SJCRH30 (cell line): ENCODE measurements around the gene ALS2CL. TPM values are rescaled to one million over a fixed set of nuclear protein-coding genes. Genes with fewer than 3 reads are reported as not detected.
"Not testable (repeated sequence)": the region's sequence is repeated elsewhere in the genome, so short reads cannot be mapped to it uniquely, and the experiment has no call there.

ENCODE experiments used
- DNase-seq, 2 experiments: peaks; one replicate each; pipeline ENCODE4 v3.0.0-alpha.2; 2015 to 2020
- H3K27ac ChIP-seq: fragments of 250-450 bp; sonication (Bioruptor Pico); 2 replicates; pipeline ENCODE4 v1.5.1; 2020; ENCODE audit warnings: mild to moderate bottlenecking, moderate library complexity
- H3K27me3 ChIP-seq: fragments of 250-450 bp; sonication (Bioruptor Pico); 2 replicates; pipeline ENCODE4 v1.5.1; 2020; ENCODE audit warnings: mild to moderate bottlenecking, moderate library complexity
- H3K36me3 ChIP-seq: fragments of 250-450 bp; sonication (Bioruptor Pico); 2 replicates; pipeline ENCODE4 v1.5.1; 2020; ENCODE audit warnings: mild to moderate bottlenecking, moderate library complexity
- H3K4me1 ChIP-seq: fragments of 250-450 bp; sonication (Bioruptor Pico); 2 replicates; pipeline ENCODE4 v1.5.1; 2020; ENCODE audit warnings: mild to moderate bottlenecking, moderate library complexity
- H3K4me3 ChIP-seq: fragments of 250-450 bp; sonication (Bioruptor Pico); 2 replicates; pipeline ENCODE4 v1.5.1; 2020; ENCODE audit warnings: mild to moderate bottlenecking, moderate library complexity
- H3K9me3 ChIP-seq: fragments of 250-450 bp; sonication (Bioruptor Pico); replicated peaks from 2 replicates; pipeline ENCODE4 v1.5.1; 2020; ENCODE audit warnings: mild to moderate bottlenecking, moderate library complexity
- total RNA-seq: library from RNA; depleted of rRNA; stranded (reverse); fragments of >200 nt; shearing (Covaris generic); gene quantifications from 2 replicates; pipeline ENCODE4 v1.2.3, GENCODE V29; 2014; rRNA removed

Gene ALS2CL
- 6.5 and 9.4 TPM in 2 replicates for total RNA-seq

DNA sequence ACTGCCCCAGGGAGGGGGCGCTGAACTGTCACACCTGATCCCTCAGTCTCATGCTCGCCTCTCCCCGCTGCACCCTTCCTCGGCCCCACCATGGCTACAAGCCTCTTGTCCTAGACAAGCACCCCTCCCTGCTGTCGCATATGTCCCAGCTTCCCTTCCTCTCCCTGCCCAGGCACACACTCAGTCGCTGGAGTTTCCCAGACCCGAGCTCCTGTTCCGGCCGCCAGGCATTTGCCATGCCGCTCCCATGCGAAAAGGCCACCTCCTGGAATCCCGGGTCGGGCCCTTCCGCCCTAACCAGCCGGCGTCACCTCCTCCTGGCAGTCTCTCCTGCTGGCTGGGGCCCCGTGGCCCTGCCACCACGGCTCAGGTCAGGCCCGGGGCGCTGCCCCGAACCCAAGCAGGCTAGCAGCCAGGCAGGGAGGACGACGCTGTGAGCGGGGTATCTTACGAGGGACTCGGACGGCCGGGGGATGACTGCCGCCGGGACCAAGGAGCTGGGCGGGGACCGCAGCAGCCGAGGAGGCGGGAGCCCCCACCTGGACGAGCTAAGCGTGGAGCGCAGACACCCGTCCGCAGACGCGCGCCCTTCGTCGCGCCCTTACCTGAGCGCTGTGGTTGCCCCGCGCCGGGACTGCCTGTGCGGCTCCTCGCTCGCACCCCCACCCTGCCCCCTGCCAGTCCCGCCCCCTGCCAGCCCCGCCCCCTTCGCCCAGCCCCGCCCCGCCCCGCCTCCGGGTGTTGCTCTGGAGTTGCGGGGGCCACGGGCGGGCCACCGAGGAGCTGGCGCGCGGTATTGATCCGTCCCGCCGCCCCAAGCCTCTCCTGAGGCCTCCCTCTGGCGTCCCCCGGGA lies at the start of gene ALS2CL:
Gene ALS2CL, minus strand, starts transcription at position 642 of the 854 bp plus-strand sequence. CDS start 4,239 bp downstream, outside the sequence.
- Histone ChIP-seq H3K27me3 (peaks cover 6% of the 10 kb centered on the region; the same call in 1 of the 2 replicates), H3K27ac (no peak within 1 kb of the TSS), H3K4me3 (no peak within 1 kb of the TSS), H3K36me3 (no peaks in the 10 kb centered on the region), H3K9me3 (no peaks in the 10 kb centered on the region), H3K4me1 (peaks cover 11% of the 10 kb centered on the region)
- no peak for DNase-seq

GRCh38 chr3:46742992-46743585 lies 49.6 kb upstream of the ALS2CL start:
- Histone ChIP-seq H3K9me3 (no peaks in the 10 kb centered on the region), H3K36me3 (no peaks in the 10 kb centered on the region), H3K27me3 (no peaks in the 10 kb centered on the region), H3K27ac (no peak overlapping the region), H3K4me3 (no peak overlapping the region), H3K4me1 (no peaks in the 10 kb centered on the region)
- DNase-seq: no peak

DNA sequence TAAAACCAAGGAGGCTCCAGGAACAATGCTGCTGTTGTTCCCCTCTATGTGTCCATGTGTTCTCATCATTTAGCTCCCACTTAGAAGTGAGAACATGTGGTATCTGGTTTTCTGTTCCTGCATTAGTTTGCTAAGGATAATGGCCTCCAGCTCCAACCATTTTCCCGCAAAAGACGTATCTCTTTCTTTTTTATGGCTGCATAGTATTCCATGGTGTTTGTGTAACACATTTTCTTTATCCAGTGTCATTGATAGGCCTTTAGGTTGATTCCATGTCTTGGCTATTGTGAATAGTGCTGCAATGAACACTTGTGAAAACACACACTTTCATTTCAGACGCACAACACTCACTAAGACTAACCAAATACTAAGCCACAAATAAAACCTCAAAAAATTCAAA lies 46.1 kb upstream of the ALS2CL start:
- not testable (repeated sequence) for H3K36me3 ChIP-seq, H3K4me3 ChIP-seq, H3K27ac ChIP-seq, DNase-seq, H3K4me1 ChIP-seq, H3K9me3 ChIP-seq, H3K27me3 ChIP-seq

- no peak overlapping the region for H3K27ac ChIP-seq
- no peaks in the 10 kb centered on the region for H3K36me3 ChIP-seq
- no peaks in the 10 kb centered on the region for H3K4me1 ChIP-seq
- no peak overlapping the region for H3K4me3 ChIP-seq
- DNase-seq: peak in 1 of 2 experiments; percentile 40
- H3K9me3 ChIP-seq: no peaks in the 10 kb centered on the region
- no peaks in the 10 kb centered on the region for H3K27me3 ChIP-seq
Measured at GRCh38 chr3:46737329-46737731, 43.9 kb upstream of the ALS2CL start.

- Histone ChIP-seq H3K4me1 (no peaks in the 10 kb centered on the region), H3K27ac (no peak overlapping the region), H3K9me3 (no peaks in the 10 kb centered on the region), H3K4me3 (no peak overlapping the region), H3K36me3 (no peaks in the 10 kb centered on the region), H3K27me3 (no peaks in the 10 kb centered on the region)
- no peak for DNase-seq
Measured at GRCh38 chr3:46736006-46736872, 42.8 kb upstream of the ALS2CL start.

DNA sequence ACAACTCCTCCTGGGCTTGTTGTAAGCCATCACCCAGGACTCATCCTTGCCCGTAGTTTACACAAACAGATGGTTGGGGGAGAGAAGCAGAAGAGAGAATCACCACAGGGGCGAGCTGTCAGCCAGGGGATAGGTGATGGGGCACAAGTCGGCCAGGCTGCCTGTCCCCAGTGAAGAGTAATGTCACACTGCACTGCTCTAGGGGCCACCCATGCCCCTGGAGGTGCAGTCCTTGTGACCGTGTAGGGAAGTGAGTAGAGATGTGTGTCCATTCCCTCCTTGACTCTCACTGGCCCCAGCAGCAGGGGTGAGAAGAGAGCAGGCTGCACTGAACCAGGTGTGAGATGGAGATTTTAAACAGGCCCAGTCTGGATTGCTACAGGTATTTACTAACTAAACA lies 41.3 kb upstream of the ALS2CL start:
- Histone ChIP-seq H3K36me3 (no peaks in the 10 kb centered on the region), H3K4me3 (no peak overlapping the region), H3K27ac (no peak overlapping the region), H3K9me3 (no peaks in the 10 kb centered on the region), H3K4me1 (no peaks in the 10 kb centered on the region), H3K27me3 (no peaks in the 10 kb centered on the region)
- no peak for DNase-seq

DNA sequence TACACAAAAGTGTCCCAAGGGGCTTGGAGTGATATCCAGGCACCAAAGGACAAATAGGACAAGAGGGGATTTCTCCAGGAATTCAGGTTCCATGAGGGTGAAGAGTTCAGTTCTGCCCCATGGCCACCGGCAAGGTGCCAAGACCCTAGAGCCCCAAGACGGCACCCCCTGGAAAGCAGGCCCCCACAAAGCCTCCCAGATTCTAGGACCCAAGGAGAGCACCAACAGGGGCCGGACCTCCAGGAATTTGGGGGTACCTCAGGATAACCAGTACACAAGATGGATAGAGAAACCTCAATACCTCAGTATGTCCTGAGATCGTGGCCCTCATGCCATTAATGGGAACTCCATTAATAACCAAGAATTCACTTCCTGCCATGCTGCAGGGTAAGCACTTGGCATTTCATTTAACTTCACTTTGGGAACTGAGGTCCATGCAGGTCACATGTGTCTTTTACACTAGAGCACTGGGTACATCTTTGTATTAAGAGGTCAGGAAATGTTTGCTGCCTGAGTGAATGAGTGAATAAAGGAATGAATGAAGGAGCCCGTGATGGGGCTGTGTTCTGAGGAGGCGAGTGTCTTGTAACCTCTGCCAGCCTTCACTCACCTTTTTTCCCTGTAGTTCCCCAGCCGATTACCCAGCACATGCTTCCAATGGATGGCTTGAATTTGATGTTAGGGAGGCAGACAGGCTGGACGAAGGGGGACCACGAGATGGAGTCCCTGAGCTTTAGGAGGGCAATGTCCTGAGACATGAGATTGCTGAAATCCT lies 39.7 kb upstream of the ALS2CL start:
- Histone ChIP-seq H3K9me3 (no peaks in the 10 kb centered on the region), H3K36me3 (no peaks in the 10 kb centered on the region), H3K27ac (no peak overlapping the region), H3K4me1 (no peaks in the 10 kb centered on the region), H3K4me3 (no peak overlapping the region), H3K27me3 (no peaks in the 10 kb centered on the region)
- peak in 1 of 2 experiments; percentile 4 for DNase-seq

DNA sequence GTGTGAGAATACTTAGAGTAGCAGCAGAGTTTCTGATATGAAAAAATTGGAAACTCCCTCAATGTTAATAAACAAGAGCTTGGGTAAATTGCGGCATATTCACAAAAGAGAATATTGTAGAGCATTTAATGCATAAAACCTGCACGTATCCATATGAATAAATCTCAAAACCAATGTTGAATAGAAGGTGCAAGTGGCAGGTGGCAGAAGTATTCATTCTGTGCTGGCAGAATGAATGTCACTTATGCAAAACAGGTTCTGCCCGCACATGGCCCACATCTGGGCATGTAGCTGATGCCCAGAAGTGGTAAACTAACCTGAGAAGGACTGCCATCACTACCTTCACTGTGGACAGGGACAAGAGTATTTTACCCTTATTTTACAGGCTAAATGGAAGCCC lies 38.3 kb upstream of the ALS2CL start:
- H3K27me3 ChIP-seq: no peaks in the 10 kb centered on the region
- H3K36me3 ChIP-seq: no peaks in the 10 kb centered on the region
- DNase-seq: no peak
- no peak overlapping the region for H3K4me3 ChIP-seq
- H3K9me3 ChIP-seq: no peaks in the 10 kb centered on the region
- no peaks in the 10 kb centered on the region for H3K4me1 ChIP-seq
- H3K27ac ChIP-seq: no peak overlapping the region

DNA sequence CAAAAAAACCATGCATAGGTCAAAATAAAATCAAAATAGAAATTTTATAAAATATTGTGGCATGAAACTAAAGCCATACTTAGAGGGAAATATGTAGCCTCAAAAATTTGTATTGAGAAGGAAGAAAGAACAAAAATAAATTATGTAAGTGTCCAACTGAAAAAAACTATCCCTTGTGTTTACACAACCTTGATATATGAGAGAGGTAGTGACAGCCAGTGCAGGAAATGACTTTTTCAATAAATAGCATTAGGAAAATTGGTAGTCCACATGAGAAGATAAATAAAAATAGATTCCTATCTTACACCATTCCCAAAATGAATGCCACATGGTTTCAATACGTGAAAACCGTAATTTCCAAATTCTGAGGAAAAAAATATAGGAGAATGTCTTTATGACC lies 37.3 kb upstream of the ALS2CL start:
- no peak overlapping the region for H3K27ac ChIP-seq
- no peak for DNase-seq
- H3K36me3 ChIP-seq: no peaks in the 10 kb centered on the region
- H3K9me3 ChIP-seq: no peaks in the 10 kb centered on the region
- no peak overlapping the region for H3K4me3 ChIP-seq
- no peaks in the 10 kb centered on the region for H3K4me1 ChIP-seq
- no peaks in the 10 kb centered on the region for H3K27me3 ChIP-seq

DNA sequence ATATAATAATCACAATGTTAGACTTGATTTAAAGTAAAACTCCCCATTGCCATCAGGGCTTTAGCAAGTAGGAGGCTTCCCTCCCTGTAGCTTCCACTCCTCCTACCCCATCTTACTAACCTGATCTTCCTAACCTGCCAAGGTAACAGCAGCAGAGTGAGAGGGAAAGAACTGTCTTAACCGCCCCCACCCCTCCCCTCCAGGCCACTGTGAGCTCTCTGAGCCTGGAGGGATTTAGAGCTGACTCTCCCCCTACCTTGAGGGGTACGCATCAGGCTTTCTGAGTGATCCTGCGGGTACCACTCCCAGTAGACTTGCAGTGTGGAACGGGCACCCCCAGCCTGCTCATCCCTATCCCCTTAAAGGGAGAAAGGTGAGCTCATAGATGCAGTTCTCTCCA lies 35.6 kb upstream of the ALS2CL start:
- DNase-seq: no peak
- Histone ChIP-seq H3K9me3 (no peaks in the 10 kb centered on the region), H3K27me3 (no peaks in the 10 kb centered on the region), H3K4me1 (peaks cover 6% of the 10 kb centered on the region; the same call in 1 of the 2 replicates), H3K36me3 (no peaks in the 10 kb centered on the region), H3K27ac (no peak overlapping the region), H3K4me3 (no peak overlapping the region)

GRCh38 chr3:46725621-46726314 lies 32.3 kb upstream of the ALS2CL start:
- no peak overlapping the region for H3K4me3 ChIP-seq
- peak in 1 of 2 experiments; percentile 21 for DNase-seq
- H3K9me3 ChIP-seq: no peaks in the 10 kb centered on the region; the same call in 1 of the 2 replicates
- H3K27me3 ChIP-seq: no peaks in the 10 kb centered on the region
- peaks cover 6% of the 10 kb centered on the region; the same call in 1 of the 2 replicates for H3K4me1 ChIP-seq
- no peaks in the 10 kb centered on the region for H3K36me3 ChIP-seq
- no peak overlapping the region for H3K27ac ChIP-seq

GRCh38 chr3:46724424-46724823 lies 30.9 kb upstream of the ALS2CL start:
- H3K27me3 ChIP-seq: no peaks in the 10 kb centered on the region
- no peak for DNase-seq
- H3K9me3 ChIP-seq: no peaks in the 10 kb centered on the region; the same call in 1 of the 2 replicates
- no peak overlapping the region for H3K27ac ChIP-seq
- peaks cover 6% of the 10 kb centered on the region; the same call in 1 of the 2 replicates for H3K4me1 ChIP-seq
- no peaks in the 10 kb centered on the region for H3K36me3 ChIP-seq
- no peak overlapping the region for H3K4me3 ChIP-seq

DNA sequence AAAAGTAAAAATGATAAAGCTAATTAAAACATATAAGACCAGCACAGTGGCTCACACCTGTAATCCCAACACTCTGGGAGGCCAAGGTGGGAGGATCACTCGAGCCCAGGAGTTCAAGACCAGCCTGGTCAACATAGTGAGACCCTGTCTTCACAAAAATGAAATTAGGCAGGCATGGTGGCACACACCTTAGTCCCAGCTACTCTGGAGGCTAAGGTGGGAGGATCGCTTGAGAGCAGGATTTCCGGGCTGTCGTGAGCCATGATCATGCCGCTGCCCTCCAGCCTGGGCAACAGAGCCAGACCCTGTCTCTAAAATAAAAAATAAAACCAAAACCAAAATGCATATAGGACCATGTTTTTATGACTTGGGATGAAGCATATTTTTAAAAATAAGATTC lies 29.0 kb upstream of the ALS2CL start:
- Histone ChIP-seq H3K36me3 (no peaks in the 10 kb centered on the region), H3K4me3 (no peak overlapping the region)

More for the DNA sequence above, 29.0 kb upstream of the ALS2CL start:
- DNase-seq: no peak
- Histone ChIP-seq H3K4me1 (peaks cover 6% of the 10 kb centered on the region; the same call in 1 of the 2 replicates), H3K9me3 (no peaks in the 10 kb centered on the region; the same call in 1 of the 2 replicates), H3K27me3 (no peaks in the 10 kb centered on the region), H3K27ac (no peak overlapping the region)
